ENCODE measurements around the gene FPR1.

DNA sequence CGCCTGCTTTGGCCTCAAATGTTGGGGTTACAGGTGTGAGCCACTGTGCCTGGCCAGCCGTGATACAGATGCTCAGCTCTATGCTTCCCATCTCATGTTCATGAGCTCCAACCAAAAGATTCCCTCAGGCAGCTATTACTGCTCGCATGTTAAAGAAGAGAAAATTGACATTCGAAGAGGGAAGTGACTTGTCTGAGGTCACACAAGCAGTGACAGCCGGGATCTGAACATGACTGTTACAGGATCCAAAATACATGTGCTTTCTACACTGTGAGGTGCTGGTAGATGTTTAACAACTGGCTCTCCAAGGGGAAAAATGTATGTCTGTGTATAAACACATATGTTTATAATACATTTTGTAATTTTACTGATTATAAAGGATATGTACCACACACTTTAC, 11.3 kb downstream of the FPR1 start:
- TF ChIP-seq, protein P1, sequence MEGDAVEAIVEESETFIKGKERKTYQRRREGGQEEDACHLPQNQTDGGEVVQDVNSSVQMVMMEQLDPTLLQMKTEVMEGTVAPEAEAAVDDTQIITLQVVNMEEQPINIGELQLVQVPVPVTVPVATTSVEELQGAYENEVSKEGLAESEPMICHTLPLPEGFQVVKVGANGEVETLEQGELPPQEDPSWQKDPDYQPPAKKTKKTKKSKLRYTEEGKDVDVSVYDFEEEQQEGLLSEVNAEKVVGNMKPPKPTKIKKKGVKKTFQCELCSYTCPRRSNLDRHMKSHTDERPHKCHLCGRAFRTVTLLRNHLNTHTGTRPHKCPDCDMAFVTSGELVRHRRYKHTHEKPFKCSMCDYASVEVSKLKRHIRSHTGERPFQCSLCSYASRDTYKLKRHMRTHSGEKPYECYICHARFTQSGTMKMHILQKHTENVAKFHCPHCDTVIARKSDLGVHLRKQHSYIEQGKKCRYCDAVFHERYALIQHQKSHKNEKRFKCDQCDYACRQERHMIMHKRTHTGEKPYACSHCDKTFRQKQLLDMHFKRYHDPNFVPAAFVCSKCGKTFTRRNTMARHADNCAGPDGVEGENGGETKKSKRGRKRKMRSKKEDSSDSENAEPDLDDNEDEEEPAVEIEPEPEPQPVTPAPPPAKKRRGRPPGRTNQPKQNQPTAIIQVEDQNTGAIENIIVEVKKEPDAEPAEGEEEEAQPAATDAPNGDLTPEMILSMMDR (IDR thresholded peaks at IDR 0.05; ENCODE audit: insufficient read depth, low read length, poor library complexity, severe bottlenecking) = no peak
- TF ChIP-seq EZH2phosphoT487 (conservative IDR thresholded peaks at IDR 0.05; ENCODE audit: low read length) = no peak
